Measurements from ENCODE around the gene HTR6.
"Not testable (repeated sequence)": the region's sequence is repeated elsewhere in the genome, so short reads cannot be mapped to it uniquely, and the experiment has no call there.

Gene HTR6

DNA sequence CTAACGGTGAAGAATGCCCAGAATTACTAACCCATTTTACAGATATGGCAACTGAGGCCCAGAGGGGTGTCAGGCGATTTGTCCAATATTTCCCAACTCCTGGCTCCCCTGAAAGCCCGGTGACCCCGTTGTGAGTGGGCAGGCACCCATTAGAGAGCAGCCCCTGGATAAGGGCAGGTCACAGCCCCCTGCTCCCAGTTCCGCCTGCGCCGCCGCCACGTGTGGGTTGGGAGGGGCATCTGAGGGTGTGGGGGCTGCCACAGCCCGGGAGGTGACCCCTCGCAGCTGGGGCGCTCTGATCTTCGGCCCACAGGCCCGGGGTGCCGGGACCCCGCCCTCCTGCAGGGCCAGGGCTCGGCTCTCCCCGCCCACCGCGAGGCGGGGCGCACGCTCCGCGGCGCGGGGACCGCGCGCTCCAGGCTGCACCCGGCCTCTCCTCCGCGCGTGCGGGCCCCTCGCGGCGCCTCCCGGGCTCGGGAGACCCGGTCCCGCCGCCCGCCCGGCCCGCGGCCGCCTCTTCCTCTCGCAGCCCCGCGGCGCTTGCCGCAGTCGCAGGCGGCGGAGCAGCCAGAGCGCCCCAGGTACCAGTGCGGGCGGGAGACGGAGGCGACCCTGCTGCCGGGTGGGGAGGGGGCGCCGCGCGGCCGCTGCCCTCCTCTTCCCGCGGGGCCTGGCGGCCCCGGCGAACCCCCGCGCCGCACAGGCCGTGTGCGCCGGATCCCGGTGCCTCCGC is at the start of gene HTR6:
TSS of gene HTR6 (plus strand) at position 423 of the 733 bp plus-strand sequence. CDS start 879 bp downstream, outside the sequence.
- no peak for DNase-seq (ENCODE audit: low spot score)

DNA sequence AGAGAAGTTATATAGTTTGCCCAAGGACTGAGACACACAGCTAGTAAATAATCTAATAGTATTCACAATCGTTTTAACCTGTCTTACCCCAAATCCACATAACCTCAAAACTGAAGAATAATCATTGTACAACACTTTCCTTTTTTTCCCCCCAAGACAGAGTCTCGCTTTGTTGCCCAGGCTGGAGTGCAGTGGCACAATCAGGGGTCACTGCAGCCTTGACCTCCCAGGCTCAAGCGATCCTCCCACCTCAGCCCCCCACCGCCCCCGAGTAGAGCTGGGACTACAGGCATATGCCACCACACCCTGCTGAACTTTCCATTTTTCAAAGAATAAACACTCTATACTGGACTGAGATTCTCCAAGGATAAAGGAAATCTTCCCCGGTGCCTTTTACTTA is 49.2 kb upstream of the HTR6 start:
- DNase-seq (ENCODE audit: low spot score) = no peak

DNA sequence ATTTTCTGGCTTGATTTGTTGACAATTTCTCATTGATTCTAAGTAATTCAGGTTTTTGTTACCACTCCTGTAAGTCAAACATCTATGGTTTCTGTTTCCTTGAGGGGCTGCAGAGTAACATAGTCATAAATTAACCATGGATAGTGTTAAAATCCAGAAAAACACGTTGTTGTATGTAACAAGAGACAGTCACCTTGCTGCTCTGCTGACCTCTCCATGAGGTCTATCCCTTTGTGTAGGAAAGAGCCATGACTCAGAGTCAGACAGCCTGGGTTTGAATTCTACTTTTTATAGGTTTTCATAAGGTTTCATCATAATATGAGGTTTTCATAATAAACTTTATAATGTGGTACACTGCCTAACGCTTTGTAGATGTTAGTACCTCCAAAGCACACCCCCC is 48.2 kb upstream of the HTR6 start:
- no peak for DNase-seq (ENCODE audit: low spot score)

DNA sequence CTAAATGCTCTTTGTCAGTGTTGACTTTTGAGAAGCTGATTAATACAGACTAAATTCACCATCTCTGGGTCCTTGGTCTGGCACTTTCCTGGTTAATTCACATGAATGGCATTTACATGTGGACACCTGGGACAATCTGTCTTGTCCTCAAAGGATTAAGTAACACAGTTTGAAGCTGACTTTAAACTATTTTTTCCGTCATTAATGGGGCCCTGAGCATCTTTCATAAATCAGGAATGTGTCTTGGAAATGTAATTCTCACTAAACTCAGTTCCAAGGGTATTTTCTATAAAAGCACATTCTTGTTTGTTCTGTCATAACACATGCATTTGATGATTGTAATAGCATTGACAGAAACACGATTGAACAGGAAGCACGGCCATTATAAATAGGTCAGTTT is 47.3 kb upstream of the HTR6 start:
- DNase-seq (ENCODE audit: low spot score) = no peak

DNA sequence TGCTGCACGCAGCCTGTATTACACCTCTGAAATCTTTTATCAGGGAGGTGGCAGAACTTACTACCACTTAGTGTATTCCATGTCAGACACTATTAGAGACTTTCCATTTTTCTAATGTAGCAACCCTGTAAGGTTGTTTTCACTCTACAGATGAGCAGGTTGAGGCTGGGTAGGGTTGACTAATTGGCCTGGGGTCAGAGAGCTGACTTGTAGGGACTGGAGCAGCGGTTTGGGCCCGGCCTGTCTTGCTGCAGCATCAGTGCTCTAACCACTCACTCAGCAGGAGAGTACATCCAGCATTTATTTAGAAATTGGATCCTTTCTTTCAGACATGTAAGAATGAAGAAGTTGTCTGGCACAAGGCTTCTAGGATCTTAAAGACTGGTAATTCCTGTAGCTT is 46.2 kb upstream of the HTR6 start:
- DNase-seq (ENCODE audit: low spot score) = no peak

DNA sequence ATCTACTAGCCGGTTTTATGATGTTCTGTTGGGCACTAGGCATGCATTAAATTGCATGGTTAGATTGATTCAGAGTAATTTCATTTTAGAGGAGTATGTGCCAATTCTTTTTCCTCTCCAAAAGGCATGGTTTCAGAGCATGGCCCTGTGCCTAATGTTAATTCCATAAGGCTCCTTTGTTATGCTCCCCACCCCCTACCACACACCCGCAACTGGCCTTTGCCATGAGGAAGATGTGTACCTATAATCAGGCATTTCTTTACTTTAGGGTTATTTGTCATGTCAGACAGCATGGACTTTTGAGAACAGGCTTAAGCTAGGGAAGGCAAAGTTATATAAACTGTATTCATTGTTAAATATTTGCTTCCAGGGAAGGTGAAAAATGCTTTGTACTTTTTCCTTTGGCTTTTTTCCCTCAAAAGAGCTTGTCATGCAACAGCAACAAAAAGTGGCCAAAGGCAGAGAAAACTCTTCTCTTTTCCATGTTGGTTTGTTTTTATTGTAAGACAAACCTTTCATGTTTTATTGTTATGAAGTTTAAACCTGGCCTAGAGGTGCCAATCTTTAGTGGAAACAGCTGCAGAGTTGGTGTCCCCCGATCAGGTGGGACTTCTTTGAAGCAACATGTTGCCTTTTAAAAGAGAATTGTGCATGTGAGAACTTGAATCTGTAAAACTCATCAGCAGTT is 44.8 kb upstream of the HTR6 start:
- DNase-seq (ENCODE audit: low spot score) = no peak

DNA sequence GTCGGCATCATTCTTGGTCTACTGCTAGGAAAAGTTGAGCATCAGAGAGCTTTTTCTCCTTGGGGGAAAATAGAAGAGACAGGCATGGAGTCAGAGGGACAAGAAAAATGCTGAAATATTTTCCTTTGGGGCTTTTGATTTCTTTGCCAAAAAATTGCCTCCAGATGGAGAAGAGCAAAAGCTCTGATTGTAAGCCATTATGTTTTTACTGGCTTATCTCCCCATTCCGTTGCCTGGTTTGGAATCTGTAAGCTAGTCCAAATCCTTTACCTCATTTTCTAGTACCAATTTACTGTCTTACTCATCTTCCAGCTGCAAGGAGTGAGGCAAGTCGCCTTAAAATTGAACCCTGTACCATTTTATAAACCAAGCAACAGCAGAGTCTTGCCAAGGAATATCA is 43.9 kb upstream of the HTR6 start:
- no peak for DNase-seq (ENCODE audit: low spot score)

DNA sequence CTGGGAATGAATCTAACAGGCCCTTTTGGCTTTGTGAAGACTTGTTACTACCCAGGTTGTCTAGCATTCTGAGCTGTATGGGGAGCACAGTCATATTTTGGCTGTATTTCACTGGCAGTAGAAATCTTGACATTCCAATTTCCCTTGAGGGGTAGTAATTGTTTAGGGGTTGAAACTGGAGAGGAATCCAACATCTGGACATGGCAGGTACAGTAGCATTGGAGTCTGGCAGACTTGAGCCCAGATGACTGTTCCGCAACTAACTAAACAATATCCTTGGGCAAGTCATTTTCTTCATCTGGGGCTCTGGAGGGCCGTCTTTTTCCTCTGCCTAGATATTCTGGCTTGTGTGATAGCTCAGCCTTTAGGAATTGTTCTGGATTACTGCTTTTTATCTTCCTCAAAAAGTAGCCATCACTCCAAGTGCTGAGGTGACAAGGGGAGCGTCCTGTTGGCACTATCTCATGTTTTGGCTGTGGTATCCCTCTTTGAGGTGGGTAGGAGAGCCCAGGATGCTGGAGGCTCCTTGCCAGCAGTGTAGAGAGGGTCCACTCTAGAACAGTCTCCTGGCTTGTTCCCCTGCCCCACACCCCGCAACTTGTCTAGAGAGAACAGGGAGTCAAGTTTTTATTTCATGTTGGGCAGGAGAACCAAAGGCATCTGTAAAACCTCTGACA is 43.3 kb upstream of the HTR6 start:
- DNase-seq (ENCODE audit: low spot score) = no peak

DNA sequence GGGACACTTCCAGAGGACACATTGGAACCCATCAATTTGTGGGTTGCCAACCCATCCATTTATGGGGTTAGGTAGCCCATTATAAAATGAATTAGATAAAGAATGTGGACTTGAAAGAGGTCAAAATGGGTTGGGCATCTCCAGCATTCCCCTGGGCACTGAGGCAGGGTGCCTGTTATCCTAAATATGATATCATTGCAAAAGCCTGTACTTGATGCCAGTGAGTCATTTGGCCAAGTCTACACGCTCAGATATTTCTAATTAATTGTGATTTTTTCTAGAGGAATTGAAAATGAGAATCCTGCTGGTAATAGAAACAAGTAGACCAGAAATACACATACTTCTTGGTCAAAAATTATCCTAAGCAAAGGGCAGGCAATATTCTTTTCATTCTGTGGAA is 42.5 kb upstream of the HTR6 start:
- DNase-seq (ENCODE audit: low spot score) = no peak

DNA sequence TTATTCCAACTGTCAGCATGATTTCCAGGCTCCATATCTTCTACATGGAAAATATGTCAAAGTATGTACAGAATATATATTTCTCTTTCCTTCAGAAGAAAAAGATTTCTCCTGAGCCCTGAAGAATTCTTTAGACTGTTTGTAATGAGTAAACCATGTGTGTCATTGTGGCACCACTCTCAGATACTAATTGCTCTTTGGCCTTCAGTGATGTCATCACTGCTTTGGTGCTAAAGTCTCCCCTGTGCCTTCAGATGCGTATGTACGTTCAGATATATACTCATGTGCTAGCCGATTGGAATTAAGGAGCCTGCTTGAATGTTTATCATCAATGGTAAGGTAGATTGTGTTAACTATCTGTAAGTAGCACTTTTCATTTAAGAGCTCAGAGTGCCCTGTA is 41.2 kb upstream of the HTR6 start:
- DNase-seq (ENCODE audit: low spot score) = no peak

DNA sequence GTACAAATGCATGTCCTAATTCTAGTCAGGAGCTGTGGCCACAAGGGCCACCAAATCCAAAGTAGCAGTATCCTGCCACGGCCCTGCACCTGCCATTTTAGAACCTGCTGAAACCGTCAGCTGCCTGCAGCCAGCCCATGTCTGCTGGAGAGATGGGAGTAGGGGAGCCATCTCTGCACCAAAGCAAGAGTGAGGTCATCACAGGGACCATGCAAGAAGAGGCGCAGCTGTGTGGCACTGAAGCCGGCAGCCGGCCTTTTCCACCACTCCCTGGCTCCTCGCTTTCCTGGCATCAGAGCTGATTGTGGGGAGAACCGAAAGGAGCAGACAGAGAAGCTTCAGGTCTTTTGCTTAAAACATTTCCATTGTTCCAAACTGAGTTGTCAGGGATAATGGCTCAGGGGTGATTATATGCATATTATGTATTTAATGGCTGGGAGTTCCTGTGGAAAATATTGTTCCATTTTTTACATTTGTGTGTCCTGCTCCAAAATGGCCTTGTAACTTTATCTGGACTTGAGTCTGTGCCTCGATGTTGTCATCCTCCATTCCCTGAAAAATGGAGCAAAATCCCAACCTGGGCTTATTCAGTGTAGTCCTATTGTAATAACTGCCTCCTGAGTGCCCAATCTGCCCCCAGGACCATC is 39.3 kb upstream of the HTR6 start:
- no peak for DNase-seq (ENCODE audit: low spot score)

DNA sequence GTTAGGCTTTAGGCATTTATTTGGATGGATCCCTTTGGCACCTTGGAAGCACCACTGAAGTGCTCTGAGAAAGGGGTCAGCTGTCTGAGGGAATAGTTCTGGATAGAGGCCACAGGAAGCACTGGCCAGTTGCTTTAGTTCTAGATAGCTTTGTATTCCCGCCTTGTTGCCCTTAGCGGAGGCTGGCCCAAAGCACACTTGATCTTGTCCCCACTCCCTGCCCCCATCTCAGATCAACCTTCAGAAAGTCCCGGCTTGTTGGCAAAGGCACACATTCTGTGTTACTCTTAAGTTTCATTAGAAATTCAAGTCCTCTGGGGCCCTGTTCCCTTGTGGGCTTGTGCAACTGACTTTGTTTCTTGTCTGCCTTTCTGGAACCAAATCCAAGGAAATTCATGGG is 35.8 kb upstream of the HTR6 start:
- DNase-seq (ENCODE audit: low spot score) = peak; percentile 55

DNA sequence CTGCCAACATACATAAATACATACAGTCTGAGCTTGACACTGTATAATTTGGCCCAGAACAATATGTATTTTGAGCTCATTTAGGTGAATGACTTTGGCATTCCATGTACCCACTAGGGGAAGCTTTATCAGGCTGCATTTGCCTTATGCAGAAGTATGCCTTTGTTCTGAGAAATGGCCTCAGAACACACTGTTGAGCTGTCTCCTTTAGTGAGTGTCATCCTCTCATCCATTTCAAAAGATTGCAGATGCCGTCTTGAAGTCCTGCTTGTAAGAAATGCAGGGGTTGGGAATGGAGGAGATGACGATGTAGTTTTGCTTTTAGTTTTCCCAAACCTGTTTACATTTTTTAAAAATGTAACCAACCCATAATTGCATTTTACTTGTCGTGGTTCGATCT is 35.3 kb upstream of the HTR6 start:
- no peak for DNase-seq (ENCODE audit: low spot score)

DNA sequence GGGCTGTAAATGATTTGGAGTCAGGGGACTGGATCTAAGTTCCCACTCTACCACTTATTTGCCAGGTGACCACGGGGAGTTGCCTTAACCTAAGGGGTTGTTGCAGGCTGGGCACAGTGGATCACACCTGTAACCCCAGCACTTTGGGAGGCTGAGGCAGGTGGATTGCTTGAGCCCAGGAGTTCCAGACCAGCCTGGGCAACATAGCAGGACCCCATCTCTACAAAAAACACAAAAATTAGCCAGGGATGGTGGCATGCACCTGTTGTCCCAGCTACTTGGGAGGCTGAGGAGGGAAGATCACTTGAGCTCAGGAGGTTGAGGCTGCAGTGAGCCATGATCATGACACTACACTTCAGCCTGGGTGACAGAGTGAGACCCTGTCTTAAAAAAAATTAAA is 34.5 kb upstream of the HTR6 start:
- not testable (repeated sequence) for DNase-seq (ENCODE audit: low spot score)

DNA sequence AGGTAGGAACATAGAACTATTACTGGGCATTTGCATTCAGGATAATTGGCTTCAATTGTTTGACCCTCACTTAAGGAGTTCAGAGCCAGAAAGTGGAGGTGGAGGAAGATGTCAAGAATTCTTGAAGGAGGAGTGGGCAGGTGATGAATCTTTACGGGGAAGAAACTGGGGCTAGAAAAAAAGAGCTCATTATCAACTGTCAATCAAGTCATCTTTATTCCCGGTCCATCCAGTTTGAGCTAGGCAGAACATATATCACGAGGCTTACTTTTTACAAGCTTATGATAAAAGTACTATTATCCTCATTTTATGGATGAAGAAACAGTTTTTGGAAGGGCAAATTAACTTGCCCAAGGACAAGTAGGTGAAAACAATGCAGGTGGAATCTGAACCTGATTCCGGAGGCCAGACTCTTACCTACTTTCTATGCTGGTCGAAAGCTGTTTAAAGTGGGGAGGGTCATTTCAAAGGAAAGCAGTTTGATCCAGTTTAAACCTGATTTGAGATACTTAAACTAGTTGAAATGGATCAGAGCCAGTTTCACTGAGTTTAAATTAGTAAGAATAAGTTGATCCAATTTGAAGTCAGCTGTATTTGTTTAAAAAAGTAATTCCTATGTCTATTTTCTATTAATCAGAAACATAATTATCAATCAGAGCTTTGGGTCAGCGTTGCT is 33.8 kb upstream of the HTR6 start:
- no peak for DNase-seq (ENCODE audit: low spot score)

DNA sequence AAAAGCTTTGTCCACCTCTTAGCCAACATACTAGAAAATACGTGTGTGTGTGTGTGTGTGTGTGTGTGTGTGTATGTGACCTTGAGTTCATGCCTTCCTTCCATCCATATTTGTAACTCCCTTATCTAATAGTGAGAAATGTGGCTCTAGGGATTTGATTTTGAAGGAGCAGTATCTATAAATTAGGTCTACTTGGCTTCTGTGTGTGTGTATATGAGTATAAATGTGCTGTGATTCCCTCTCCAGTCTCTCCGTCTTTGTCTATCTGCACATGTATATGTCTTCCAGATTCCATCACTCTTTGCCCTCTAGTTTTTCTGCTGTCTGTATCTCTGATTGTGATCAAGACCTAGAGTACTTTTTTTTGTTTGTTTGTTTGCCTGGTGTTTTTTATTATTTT is 32.5 kb upstream of the HTR6 start:
- DNase-seq (ENCODE audit: low spot score) = no peak

DNA sequence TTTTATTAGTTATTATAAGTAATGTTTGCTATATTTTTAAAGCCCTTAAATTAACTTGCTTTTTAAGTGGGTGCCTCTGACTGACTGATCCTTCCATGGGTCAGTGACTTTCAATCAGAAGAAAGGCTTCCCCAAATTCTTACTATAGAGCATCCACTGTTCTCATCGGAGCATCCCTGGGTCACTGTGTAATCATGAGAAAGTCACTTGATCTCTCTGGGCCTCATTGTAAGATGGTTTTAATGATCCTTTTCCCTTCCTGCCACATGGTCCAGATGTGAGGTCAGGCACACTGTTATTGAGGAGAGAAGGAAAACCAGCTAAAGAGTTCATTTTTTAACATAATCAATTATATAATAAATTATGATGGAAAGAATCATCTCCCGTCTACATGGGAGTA is 31.6 kb upstream of the HTR6 start:
- DNase-seq (ENCODE audit: low spot score) = no peak

DNA sequence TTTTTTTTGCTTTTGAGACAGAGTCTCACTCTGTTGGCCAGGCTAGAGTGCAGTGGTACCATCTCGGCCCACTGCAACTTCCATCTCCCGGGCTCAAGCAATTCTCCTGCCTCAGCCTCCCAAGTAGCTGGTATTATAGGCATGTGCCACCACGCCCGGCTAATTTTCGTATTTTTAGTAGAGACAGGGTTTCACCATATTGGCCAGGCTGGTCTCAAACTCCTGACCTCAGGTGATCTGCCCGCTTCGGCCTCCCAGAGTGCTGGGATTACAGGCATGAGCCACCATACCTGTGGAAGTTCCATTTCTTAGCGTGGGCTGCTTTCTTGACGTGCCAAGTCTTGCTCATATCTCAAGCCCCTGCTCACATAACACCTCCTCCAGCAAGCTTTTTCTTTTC is 29.6 kb upstream of the HTR6 start:
- not testable (repeated sequence) for DNase-seq (ENCODE audit: low spot score)

DNA sequence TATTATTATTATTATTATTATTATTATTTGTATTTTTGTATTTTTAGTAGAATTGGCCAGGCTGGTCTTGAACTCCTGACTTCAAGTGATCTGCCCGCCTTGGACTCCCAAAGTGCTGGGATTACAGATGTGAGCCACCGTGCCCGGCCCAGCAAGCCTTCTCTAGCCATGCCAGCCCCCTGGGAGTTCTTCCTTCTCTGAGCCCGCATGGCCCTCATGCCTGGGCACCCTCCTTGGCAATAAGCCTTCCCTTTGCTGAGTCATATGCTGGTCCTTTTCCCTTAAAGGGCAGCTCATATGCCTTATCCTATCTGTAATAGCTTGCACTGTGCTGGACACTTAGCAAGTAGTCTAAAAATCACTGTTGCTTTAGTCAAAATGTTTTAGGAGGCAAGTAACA is 29.0 kb upstream of the HTR6 start:
- DNase-seq (ENCODE audit: low spot score) = no peak

DNA sequence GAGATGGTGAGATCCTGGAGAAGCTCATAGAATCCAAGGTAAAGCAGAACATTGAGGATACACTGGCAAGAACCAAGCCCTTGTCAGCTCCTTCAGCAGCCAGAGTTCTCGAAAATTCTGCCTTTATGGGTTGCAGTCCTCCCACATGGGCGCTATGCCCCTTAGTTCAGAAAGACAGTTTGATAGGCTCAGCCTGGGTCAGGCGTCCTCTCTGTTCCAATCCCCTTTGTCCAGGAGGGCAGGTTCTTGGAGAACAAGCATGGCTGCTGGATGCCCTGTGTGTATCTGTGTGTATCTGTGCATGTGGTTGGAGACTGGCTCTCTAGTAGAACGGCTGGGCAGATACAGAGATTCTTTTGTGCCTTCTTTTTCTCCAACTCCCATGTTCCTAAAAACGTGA is 28.6 kb upstream of the HTR6 start:
- DNase-seq (ENCODE audit: low spot score) = no peak

DNA sequence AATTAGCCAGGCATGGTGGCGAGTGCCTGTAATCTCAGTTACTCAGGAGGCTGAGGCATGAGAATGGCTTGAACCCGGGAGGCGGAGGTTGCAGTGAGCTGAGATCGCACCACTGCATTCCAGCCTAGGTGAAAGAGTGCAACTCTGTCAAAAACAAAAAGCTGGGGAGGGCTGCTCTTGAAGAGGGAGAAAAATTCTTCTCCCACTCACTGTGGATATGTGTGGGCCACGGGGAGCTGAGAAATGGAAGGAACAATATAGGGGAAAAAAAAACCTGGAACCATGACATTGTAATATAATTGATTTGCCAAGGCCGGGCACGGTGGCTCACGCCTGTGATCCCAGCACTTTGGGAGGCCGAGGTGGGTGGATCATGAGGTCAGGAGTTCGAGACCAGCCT is 27.9 kb upstream of the HTR6 start:
- DNase-seq (ENCODE audit: low spot score) = not testable (repeated sequence)

DNA sequence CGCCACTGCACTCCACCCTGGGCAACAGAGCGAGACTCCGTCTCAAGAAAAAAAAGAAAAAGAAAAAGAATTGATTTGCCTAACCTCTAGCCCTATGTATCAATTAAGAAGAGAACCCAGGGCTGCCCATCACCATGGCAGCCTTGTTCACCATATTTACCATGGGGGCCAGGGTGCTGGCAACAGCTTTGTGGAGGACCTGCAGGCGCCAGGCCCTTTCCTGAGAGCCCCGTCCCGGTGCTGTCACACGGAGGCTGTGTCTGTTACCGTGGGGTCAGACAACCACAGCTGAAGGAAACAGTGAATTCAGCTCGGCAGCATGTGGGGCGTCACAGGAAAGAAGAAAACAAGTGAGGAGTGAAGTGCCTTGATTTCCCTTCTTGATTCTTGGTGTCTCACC is 27.1 kb upstream of the HTR6 start:
- DNase-seq (ENCODE audit: low spot score) = no peak

Measured in Ammon's horn (tissue), 1 donor.